Esophagus squamous epithelium (tissue), 5 donors: ENCODE results near the gene NKD2. TPM values are rescaled to one million over a fixed set of nuclear protein-coding genes. Genes with fewer than 3 reads are reported as not detected.
"Not testable (repeated sequence)": the region's sequence is repeated elsewhere in the genome, so short reads cannot be mapped to it uniquely, and the experiment has no call there.

ENCODE experiments used
- DNase-seq: peaks from one replicate; lab custom pipeline; 2025; lab: John Stamatoyannopoulos, UW
- H3K27ac ChIP-seq, 4 donors: fragments of 200-600 bp; sonication (generic); one replicate each; pipeline ENCODE4 v1.5.1; 2016 to 2019; ENCODE audit warnings: mild to moderate bottlenecking in 1 of 4
- H3K27me3 ChIP-seq, 4 donors: fragments of 200-600 bp; sonication (generic); 1 replicate in 3 of 4; 2 replicates in 1 of 4; pipeline versions ENCODE4 v1.5.1 to v1.6.0; 2017 to 2021; ENCODE audit warnings: antibody characterized with exemption in 1 of 4
- H3K36me3 ChIP-seq, 3 donors: fragments of 200-600 bp; sonication (generic); one replicate each; pipeline ENCODE4 v1.5.1; 2016 to 2019
- H3K4me1 ChIP-seq, 3 donors: fragments of 200-600 bp; sonication (generic); one replicate each; pipeline ENCODE4 v1.5.1; 2017 to 2019
- H3K4me3 ChIP-seq, 4 donors: fragments of 200-600 bp; sonication (generic); 1 replicate in 3 of 4; 2 replicates in 1 of 4; pipeline ENCODE4 v1.5.1; 2016 to 2019; ENCODE audit warnings: mild to moderate bottlenecking in 2 of 4, moderate library complexity in 1 of 4
- H3K9me3 ChIP-seq, 3 donors: fragments of 200-600 bp; sonication (generic); one replicate each; pipeline ENCODE4 v1.5.1; 2016 to 2019
- CTCF ChIP-seq, 6 experiments: fragments of 450-650 bp in 4 of 6; fragments of 200-600 bp in 2 of 6; sonication (generic) in 2 of 6; IDR thresholded peaks; one replicate each; pipeline ENCODE4 v1.5.1; 2016 to 2019; ENCODE audit warnings: antibody characterized with exemption in 6 of 6, mild to moderate bottlenecking in 4 of 6, moderate library complexity in 4 of 6
- POLR2A ChIP-seq, 4 donors: fragments of 450-650 bp; IDR thresholded peaks; one replicate each; pipeline ENCODE4 v1.6.1; 2017; ENCODE audit warnings: antibody characterized with exemption in 4 of 4, mild to moderate bottlenecking in 4 of 4, moderate library complexity in 3 of 4
- WGBS, 2 donors: methylation state at CpG; one replicate each; pipeline ENCODE4 v1.1.5; 2018; 5-methylcytosine and 5-hydroxymethylcytosine counted together
- intact Hi-C: fragments of 100-400 bp; cut with DNase I; formaldehyde crosslinking; loops from one replicate; pipeline ENCODE4 v1.15.0; 2022
- total RNA-seq, 4 donors: library from RNA; depleted of rRNA; stranded (reverse); fragments of >200 nt; gene quantifications; one replicate each; pipeline ENCODE4 v1.1.0, GENCODE V29; 2016
- donor health status: DM: yes; HTN: yes; CAD: no.

The NKD2 gene
- total RNA-seq, 4 donors from 2014 or later = 1.2 to 11.3 (median 1.5) TPM

GRCh38 chr5:969408-969839, 39.2 kb upstream of the NKD2 start:
- H3K9me3 ChIP-seq = no peaks in the 10 kb centered on the region
- no peaks in the 10 kb centered on the region for H3K36me3 ChIP-seq
- intact Hi-C loops = no loop called here
- no peaks in the 10 kb centered on the region for H3K4me1 ChIP-seq
- WGBS, 2 donors = 59 to 61% methylated on average over 14 of the region's 14 CpGs
- TF ChIP-seq POLR2A (IDR thresholded peaks at IDR 0.05) (no peak), CTCF (IDR thresholded peaks at IDR 0.05) (no peak)
- H3K27me3 ChIP-seq = peaks cover 0 to 70% (median 0%) of the 10 kb centered on the region in 4 donors
- no peak for DNase-seq
- H3K4me3 ChIP-seq = no peak overlapping the region
- no peak overlapping the region for H3K27ac ChIP-seq

GRCh38 chr5:972575-972974, 36.0 kb upstream of the NKD2 start:
- intact Hi-C loops, H3K4me3 ChIP-seq, H3K9me3 ChIP-seq, H3K4me1 ChIP-seq, H3K27ac ChIP-seq, H3K36me3 ChIP-seq, DNase-seq: not testable (repeated sequence)
- 78 to 83% methylated on average over 2 of the region's 2 CpGs for WGBS, 2 donors
- peaks cover 0 to 48% (median 0%) of the 10 kb centered on the region in 4 donors for H3K27me3 ChIP-seq

GRCh38 chr5:976849-977751, 31.5 kb upstream of the NKD2 start:
- Histone ChIP-seq H3K4me1 (peaks cover 0 to 21% (median 0%) of the 10 kb centered on the region in 3 donors), H3K4me3 (no peak overlapping the region), H3K9me3 (no peaks in the 10 kb centered on the region), H3K27me3 (peaks cover 0 to 34% (median 0%) of the 10 kb centered on the region in 4 donors), H3K36me3 (no peaks in the 10 kb centered on the region), H3K27ac (no peak overlapping the region)
- WGBS, 2 donors = 83 to 89% methylated on average over 14 to 15 of the region's 29 CpGs
- no peak for DNase-seq
- TF ChIP-seq CTCF (IDR thresholded peaks at IDR 0.05) (no peak), POLR2A (IDR thresholded peaks at IDR 0.05) (no peak)
- intact Hi-C loops = no loop called here

GRCh38 chr5:978054-978453, 30.5 kb upstream of the NKD2 start:
- Histone ChIP-seq H3K27me3 (peaks cover 0 to 37% (median 0%) of the 10 kb centered on the region in 4 donors), H3K9me3 (no peaks in the 10 kb centered on the region), H3K4me1 (peaks cover 0 to 21% (median 0%) of the 10 kb centered on the region in 3 donors), H3K4me3 (no peak overlapping the region), H3K36me3 (no peaks in the 10 kb centered on the region), H3K27ac (peak overlapping the region in 1 of 4 donors; percentile 29)
- TF ChIP-seq CTCF (IDR thresholded peaks at IDR 0.05) (no peak), POLR2A (IDR thresholded peaks at IDR 0.05) (no peak)
- intact Hi-C loops = no loop called here
- WGBS, 2 donors = 64 to 84% methylated on average over 15 to 16 of the region's 16 CpGs
- DNase-seq = no peak

- H3K9me3 ChIP-seq = no peaks in the 10 kb centered on the region
- no peaks in the 10 kb centered on the region for H3K36me3 ChIP-seq
- peaks cover 0 to 36% (median 0%) of the 10 kb centered on the region in 4 donors for H3K27me3 ChIP-seq
- H3K4me3 ChIP-seq = no peak overlapping the region
- no peak for DNase-seq
- peaks cover 0 to 21% (median 0%) of the 10 kb centered on the region in 3 donors for H3K4me1 ChIP-seq
- TF ChIP-seq POLR2A (IDR thresholded peaks at IDR 0.05) (no peak), CTCF (IDR thresholded peaks at IDR 0.05) (no peak)
- H3K27ac ChIP-seq = peak overlapping the region in 1 of 4 donors; percentile 29
- intact Hi-C loops = no loop called here
- 67 to 71% methylated on average over 10 of the region's 10 CpGs for WGBS, 2 donors
Measured at GRCh38 chr5:978693-979092, 29.9 kb upstream of the NKD2 start.
